Glutamatergic neuron (in vitro differentiated cells): ENCODE measurements around the gene MXD4. TPM values are rescaled to one million over a fixed set of nuclear protein-coding genes. Genes with fewer than 3 reads are reported as not detected.

Experiments
- DNase-seq: peaks from one replicate; pipeline ENCODE4 v3.0.0; 2022
- H3K27ac Mint-ChIP-seq: one replicate; pipeline ENCODE4 v1.8.0; 2020; ENCODE audit warnings: mild to moderate bottlenecking, mixed read lengths, inconsistent platforms; ENCODE audit not compliant: unreplicated experiment
- H3K27me3 Mint-ChIP-seq: one replicate; pipeline ENCODE4 v1.8.0; 2020; ENCODE audit warnings: mild to moderate bottlenecking, moderate library complexity, mixed read lengths, inconsistent platforms; ENCODE audit not compliant: unreplicated experiment
- H3K36me3 Mint-ChIP-seq: one replicate; pipeline ENCODE4 v1.8.0; 2020; ENCODE audit warnings: mild to moderate bottlenecking, mixed read lengths, inconsistent platforms; ENCODE audit not compliant: unreplicated experiment
- H3K4me1 Mint-ChIP-seq: one replicate; pipeline ENCODE4 v1.8.0; 2020; ENCODE audit warnings: mild to moderate bottlenecking, low read depth, mixed read lengths, inconsistent platforms; ENCODE audit not compliant: unreplicated experiment
- H3K4me3 Mint-ChIP-seq: one replicate; pipeline ENCODE4 v1.8.0; 2020; ENCODE audit warnings: mild to moderate bottlenecking, mixed read lengths, inconsistent platforms; ENCODE audit not compliant: unreplicated experiment
- H3K9me3 Mint-ChIP-seq: one replicate; pipeline ENCODE4 v1.8.0; 2020; ENCODE audit warnings: mild to moderate bottlenecking, moderate library complexity, mixed read lengths, inconsistent platforms; ENCODE audit not compliant: unreplicated experiment
- total RNA-seq: library from RNA; stranded (reverse); fragmentation: NEBNext Ultra II Directional; extraction: Animal tissue kit (Norgen Biotek cat#: 25700); gene quantifications from one replicate; pipeline ENCODE4 v1.2.1, GENCODE V29; 2021; ENCODE audit not compliant: unreplicated experiment
- TF ChIP-seq, protein P1 (sequence below): fragments of 200-600 bp; sonication (generic); IDR thresholded peaks from one replicate; pipeline ENCODE4 v1.5.0; 2021; ENCODE audit not compliant: partially characterized antibody, unreplicated experiment

Gene MXD4
- total RNA-seq, 1 donor from 2014 or later, result 143 TPM

DNA sequence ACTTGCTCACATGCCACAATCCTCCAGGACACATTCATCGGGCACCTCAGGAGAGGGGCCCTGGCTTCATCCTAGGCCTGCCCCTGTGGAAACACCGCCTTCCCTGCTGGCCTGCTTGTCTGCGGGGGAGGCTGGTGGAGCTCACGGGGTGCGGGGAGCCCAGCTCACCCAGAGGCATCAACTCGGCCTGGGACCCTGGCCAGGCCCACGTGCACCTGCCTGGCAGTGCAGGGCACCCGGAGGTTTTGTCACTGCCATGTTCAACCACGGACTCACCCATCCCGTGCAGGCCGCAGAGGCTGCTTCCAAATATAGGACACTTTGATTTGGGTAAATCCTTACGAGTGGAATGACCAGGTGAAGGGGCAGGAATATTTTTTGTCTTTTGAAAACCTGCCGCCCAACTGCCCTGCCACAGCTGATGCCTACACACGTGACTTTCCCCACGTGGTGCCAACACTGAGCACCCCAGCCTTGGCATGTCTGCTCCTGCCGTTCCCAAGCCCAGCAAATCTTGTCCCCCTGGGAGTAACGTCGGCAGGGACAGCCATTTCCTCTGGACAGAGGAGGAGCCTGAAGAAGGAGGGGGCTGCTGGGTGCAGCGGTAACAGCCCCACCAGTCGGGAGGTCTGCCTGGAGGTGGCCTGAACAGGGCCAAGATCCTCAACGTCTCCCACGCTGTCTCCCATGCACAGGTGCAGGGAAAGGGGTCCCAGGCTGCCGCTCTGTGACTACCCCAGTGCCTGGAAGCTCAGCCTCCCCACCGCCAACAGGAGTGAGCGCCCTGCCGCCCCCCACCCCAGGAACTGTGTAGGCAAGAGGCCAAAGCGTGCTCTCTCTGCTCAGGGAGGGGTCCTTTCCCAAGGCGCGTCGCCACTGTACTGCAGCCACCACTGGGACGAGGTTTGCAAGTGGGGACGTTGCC is 8.5 kb downstream of the MXD4 start:
- peaks cover 6% of the 10 kb centered on the region for H3K9me3 Mint-ChIP-seq
- DNase-seq, result peak; percentile 14
- TF ChIP-seq, protein P1, sequence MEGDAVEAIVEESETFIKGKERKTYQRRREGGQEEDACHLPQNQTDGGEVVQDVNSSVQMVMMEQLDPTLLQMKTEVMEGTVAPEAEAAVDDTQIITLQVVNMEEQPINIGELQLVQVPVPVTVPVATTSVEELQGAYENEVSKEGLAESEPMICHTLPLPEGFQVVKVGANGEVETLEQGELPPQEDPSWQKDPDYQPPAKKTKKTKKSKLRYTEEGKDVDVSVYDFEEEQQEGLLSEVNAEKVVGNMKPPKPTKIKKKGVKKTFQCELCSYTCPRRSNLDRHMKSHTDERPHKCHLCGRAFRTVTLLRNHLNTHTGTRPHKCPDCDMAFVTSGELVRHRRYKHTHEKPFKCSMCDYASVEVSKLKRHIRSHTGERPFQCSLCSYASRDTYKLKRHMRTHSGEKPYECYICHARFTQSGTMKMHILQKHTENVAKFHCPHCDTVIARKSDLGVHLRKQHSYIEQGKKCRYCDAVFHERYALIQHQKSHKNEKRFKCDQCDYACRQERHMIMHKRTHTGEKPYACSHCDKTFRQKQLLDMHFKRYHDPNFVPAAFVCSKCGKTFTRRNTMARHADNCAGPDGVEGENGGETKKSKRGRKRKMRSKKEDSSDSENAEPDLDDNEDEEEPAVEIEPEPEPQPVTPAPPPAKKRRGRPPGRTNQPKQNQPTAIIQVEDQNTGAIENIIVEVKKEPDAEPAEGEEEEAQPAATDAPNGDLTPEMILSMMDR, result no peak
- peaks cover 9% of the 10 kb centered on the region for H3K36me3 Mint-ChIP-seq
- peaks cover 15% of the 10 kb centered on the region for H3K4me1 Mint-ChIP-seq
- peaks cover 4% of the 10 kb centered on the region for H3K27me3 Mint-ChIP-seq
- H3K27ac Mint-ChIP-seq, result peak overlapping the region; percentile 62
- no peak overlapping the region for H3K4me3 Mint-ChIP-seq

DNA sequence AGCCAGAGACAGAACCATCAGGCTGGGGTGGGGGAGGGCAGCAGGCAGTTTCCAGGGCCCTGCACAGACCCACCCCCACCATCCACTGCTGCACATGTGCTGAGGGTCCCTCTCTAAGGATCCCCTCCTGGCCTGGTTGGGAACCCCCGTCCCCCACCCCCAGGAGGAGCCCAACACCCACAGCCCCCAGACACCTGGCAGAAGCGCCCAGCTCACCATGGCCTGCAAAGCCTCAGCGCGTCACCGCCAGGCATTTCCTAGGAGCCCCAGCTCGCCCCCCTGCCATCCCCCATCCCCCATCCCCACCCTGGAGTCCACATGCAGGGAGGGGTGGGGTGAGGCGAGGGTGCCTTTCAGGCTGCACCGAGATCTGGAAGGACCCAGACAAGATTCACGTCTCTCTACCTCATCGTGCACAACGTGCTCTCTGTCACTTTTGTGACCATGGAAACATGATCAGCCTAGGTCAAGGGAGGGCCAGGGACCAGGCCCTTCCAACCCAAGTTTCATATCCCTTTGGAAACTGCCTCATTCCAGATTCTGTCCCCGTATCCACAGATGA is 9.3 kb downstream of the MXD4 start:
- Mint-ChIP-seq H3K4me3 (no peak overlapping the region), H3K4me1 (peaks cover 12% of the 10 kb centered on the region), H3K9me3 (peaks cover 5% of the 10 kb centered on the region), H3K27me3 (peaks cover 4% of the 10 kb centered on the region), H3K36me3 (peaks cover 9% of the 10 kb centered on the region), H3K27ac (peak overlapping the region; percentile 62)
- TF ChIP-seq, protein P1, result no peak
- no peak for DNase-seq

DNA sequence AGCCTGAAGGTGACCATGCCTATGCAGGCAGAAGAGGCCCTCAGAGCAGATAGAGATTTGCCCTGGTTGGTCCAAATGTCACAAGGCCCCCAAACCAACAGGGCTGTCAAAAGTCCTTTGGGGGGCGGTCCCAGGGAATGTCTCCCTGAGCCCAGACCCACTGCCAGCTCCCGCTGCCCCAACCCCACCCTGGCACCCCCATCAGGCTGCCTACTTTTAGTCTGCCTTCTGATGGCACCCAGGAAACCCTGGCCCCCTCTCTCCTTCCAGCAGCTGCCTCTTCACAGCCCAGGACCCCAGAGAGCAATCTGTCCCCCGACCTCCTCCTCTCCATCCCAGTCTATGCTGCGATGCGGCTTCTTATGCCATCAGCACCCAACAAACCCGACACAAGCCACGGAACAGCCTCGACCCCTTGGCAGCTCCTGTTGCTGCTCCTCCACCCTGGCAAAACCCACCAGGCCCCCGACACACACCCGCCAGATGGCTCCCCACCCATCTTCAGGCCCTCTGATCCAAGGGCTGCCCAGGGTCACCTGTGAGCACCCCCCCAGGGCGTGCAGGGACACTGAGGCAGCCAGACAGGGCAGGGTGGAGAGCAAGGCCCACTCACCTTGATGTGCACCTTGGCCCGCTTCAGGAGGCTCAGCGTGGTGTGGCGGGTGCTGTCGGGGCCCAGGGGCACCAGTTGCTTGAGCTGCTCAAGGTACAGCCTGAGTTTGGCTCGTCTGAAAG is 9.9 kb downstream of the MXD4 start:
- H3K4me1 Mint-ChIP-seq, result peaks cover 11% of the 10 kb centered on the region

DNA sequence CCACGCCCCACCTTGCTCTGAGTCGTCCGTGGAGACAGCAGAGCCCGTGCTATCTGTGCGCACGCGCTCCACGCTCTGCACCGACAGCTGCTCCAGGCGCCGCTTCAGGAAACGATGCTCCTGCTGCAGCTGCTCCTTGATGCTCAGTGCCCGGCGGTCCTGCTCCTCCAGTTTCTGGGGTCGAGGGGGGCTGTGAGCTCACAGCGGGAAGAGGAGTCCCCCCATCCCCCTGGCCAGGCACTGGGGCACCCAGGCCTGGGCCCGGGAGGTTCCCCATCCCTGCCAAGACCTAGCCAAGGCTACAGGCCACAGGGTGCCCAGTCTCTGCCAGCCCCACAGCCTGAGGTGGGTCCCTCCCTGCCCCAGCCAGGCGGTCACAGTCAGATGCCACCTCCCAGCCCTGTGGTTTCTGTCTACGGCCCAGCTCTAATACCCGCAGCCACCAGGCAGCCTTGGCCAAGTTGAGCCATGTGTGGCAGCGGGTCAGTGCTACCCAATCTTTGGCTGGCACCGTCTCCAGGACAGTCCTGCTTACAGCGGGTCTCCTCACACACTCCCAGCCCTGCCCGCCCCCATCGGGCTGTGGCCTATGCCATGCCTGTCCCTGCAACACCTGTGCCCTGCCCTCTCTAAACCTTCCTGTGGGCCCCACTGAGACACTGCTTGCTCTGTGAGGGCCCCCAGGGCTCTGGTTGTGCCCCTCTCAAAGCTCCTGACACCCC is 10.7 kb downstream of the MXD4 start:
- Mint-ChIP-seq H3K4me1 (peaks cover 9% of the 10 kb centered on the region), H3K27me3 (peaks cover 4% of the 10 kb centered on the region)

More for the DNA sequence above, 9.9 kb downstream of the MXD4 start:
- H3K27me3 Mint-ChIP-seq, result peaks cover 4% of the 10 kb centered on the region
- DNase-seq, result peak; percentile 10
- TF ChIP-seq, protein P1, result no peak
- peaks cover 4% of the 10 kb centered on the region for H3K9me3 Mint-ChIP-seq
- no peak overlapping the region for H3K4me3 Mint-ChIP-seq
- H3K27ac Mint-ChIP-seq, result no peak overlapping the region
- H3K36me3 Mint-ChIP-seq, result peaks cover 9% of the 10 kb centered on the region

More for the DNA sequence above, 10.7 kb downstream of the MXD4 start:
- Mint-ChIP-seq H3K9me3 (peaks cover 4% of the 10 kb centered on the region), H3K4me3 (no peak overlapping the region), H3K36me3 (peaks cover 9% of the 10 kb centered on the region), H3K27ac (no peak overlapping the region)
- peak; percentile 11 for DNase-seq
- TF ChIP-seq, protein P1, result no peak
